ENCODE data around the gene PLA2G2D. TPM values are rescaled to one million over a fixed set of nuclear protein-coding genes. Genes with fewer than 3 reads are reported as not detected.

Gene PLA2G2D
- total and polyA plus RNA-seq, 10 of the 15 experiments (the other 5 are each of a cell fraction or from before 2014, with no cell fraction given): 0.06 to 0.38 (median 0.16) TPM; not detected in 2

DNA sequence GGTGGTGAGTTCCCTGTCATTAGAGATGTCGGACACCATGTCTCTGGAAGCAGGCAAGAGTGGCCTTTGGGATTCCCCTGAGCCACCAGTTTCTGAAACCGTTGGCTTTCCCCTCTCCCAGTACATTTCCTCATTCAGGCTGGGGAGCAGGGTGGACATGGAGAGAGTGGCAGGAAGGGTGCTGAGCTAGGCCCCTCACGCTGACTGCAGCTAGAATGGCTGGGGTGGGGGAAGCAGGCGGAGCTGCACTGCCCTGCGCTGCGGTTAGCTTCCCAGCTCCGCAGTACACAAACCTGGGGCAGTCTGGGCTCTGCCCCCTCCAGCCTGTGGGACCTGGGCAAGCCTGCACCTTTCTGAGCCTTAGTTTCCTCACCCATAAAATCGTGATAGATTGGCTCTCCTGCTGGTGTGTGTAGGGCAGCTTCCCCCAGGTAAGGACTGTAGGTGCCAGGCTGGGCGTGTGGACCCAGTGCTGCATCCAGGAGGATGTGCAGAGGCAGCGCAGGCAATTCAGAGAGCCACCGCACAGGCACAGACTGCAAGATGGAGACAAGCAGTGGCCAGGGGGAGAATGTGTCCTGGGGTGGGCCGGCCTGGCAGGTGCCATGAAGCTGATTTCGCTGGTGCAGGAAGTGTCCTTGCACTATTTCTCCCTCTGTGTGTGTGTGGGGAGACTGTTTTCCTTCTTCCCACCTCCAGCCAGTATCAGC lies 22.8 kb upstream of the PLA2G2D start (continued):
- TF ChIP-seq, protein P1, sequence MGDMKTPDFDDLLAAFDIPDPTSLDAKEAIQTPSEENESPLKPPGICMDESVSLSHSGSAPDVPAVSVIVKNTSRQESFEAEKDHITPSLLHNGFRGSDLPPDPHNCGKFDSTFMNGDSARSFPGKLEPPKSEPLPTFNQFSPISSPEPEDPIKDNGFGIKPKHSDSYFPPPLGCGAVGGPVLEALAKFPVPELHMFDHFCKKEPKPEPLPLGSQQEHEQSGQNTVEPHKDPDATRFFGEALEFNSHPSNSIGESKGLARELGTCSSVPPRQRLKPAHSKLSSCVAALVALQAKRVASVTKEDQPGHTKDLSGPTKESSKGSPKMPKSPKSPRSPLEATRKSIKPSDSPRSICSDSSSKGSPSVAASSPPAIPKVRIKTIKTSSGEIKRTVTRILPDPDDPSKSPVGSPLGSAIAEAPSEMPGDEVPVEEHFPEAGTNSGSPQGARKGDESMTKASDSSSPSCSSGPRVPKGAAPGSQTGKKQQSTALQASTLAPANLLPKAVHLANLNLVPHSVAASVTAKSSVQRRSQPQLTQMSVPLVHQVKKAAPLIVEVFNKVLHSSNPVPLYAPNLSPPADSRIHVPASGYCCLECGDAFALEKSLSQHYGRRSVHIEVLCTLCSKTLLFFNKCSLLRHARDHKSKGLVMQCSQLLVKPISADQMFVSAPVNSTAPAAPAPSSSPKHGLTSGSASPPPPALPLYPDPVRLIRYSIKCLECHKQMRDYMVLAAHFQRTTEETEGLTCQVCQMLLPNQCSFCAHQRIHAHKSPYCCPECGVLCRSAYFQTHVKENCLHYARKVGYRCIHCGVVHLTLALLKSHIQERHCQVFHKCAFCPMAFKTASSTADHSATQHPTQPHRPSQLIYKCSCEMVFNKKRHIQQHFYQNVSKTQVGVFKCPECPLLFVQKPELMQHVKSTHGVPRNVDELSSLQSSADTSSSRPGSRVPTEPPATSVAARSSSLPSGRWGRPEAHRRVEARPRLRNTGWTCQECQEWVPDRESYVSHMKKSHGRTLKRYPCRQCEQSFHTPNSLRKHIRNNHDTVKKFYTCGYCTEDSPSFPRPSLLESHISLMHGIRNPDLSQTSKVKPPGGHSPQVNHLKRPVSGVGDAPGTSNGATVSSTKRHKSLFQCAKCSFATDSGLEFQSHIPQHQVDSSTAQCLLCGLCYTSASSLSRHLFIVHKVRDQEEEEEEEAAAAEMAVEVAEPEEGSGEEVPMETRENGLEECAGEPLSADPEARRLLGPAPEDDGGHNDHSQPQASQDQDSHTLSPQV (IDR thresholded peaks at IDR 0.05): no peak
- TF ChIP-seq RAD21 (IDR thresholded peaks at IDR 0.05; ENCODE audit: insufficient read depth, low read depth, low read length) (no peak), KLF5 (IDR thresholded peaks at IDR 0.05; ENCODE audit: partially characterized antibody) (no peak), MEF2B (IDR thresholded peaks at IDR 0.05; ENCODE audit: partially characterized antibody, poor library complexity, severe bottlenecking) (no peak), SMC3 (IDR thresholded peaks at IDR 0.05; ENCODE audit: borderline replicate concordance, low read length) (no peak), YY1 (IDR thresholded peaks at IDR 0.05; ENCODE audit: low read depth, low read length) (no peak), TARDBP (IDR thresholded peaks at IDR 0.05; ENCODE audit: borderline replicate concordance) (no peak), GATAD2B (conservative IDR thresholded peaks at IDR 0.05; ENCODE audit: low read depth) (no peak)
- TF ChIP-seq, protein P2, sequence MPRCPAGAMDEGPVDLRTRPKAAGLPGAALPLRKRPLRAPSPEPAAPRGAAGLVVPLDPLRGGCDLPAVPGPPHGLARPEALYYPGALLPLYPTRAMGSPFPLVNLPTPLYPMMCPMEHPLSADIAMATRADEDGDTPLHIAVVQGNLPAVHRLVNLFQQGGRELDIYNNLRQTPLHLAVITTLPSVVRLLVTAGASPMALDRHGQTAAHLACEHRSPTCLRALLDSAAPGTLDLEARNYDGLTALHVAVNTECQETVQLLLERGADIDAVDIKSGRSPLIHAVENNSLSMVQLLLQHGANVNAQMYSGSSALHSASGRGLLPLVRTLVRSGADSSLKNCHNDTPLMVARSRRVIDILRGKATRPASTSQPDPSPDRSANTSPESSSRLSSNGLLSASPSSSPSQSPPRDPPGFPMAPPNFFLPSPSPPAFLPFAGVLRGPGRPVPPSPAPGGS (IDR thresholded peaks at IDR 0.05; ENCODE audit: borderline replicate concordance, insufficient read depth, low read depth, low read length, poor library complexity, severe bottlenecking): no peak
